Neutrophil (primary cell): ENCODE results near the gene NCAPG2.

Experiments
- H3K27ac ChIP-seq: fragments of 200-600 bp; sonication (generic); 2 replicates; pipeline ENCODE4 v1.5.1; 2016; ENCODE audit warnings: mild to moderate bottlenecking, moderate library complexity
- H3K27me3 ChIP-seq: fragments of 200-600 bp; sonication (generic); 2 replicates; pipeline ENCODE4 v1.6.0; 2016; ENCODE audit warnings: mild to moderate bottlenecking
- H3K36me3 ChIP-seq: fragments of 200-600 bp; sonication (generic); 2 replicates; pipeline ENCODE4 v1.5.1; 2017
- H3K4me1 ChIP-seq, 2 experiments: fragments of 200-600 bp in 1 of 2; sonication (generic) in 1 of 2; 1 replicate in 1 of 2; 2 replicates in 1 of 2; pipeline versions ENCODE4 v1.5.1 to v1.6.1; 2013 to 2016; ENCODE audit warnings: low read depth in 1 of 2, low read length in 1 of 2, mild to moderate bottlenecking in 1 of 2, moderate library complexity in 1 of 2; ENCODE audit not compliant: control insufficient read depth in 1 of 2, insufficient read depth in 1 of 2
- H3K4me3 ChIP-seq, 2 experiments: fragments of 200-600 bp in 1 of 2; sonication (generic) in 1 of 2; 1 replicate in 1 of 2; 2 replicates in 1 of 2; pipeline ENCODE4 v1.5.1; 2013 to 2016; ENCODE audit warnings: low read depth in 1 of 2, low read length in 1 of 2, mild to moderate bottlenecking in 1 of 2, moderate library complexity in 1 of 2
- H3K9me3 ChIP-seq: fragments of 200-600 bp; sonication (generic); 2 replicates; pipeline ENCODE4 v1.5.1; 2016
- CTCF ChIP-seq: fragments of 200-600 bp; sonication (generic); IDR thresholded peaks from 2 replicates; pipeline ENCODE4 v1.5.1; 2016; ENCODE audit warnings: antibody characterized with exemption

The NCAPG2 gene

DNA sequence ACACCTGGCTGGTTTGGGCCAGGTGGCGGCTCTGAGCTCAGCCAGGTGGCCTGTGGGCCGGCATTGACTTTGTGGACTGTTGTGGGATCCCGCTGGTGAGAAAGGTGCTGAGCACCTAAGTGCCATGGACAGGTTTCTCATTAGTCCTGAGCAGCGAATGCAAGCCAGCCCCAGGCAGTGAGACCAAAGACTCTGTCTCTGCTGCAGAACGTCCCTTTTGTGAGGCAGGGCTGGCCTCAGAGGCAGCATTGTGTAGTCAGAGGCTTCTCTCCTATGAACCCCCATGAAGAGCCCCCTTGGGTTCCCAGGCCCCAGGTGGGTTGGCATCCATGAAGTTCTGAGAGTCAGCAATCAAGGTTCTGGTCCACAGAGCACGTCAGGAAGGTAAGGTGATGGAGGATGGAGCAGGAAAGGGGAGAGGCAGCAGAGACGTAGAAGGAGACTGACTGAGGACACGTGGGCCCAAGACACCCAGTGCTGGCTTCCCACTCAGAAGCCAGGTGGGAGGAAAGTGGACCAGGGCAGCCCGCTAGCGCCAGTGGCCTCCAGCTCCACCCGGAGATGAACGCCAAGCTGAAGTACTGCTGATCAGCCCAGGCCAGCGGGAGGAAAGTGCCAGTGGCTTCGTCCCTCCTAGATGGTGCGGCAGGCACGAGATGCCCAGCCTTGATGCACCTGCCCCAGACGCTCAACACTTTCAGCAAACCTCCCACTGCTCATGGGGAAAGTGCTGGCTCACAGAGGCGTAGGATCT lies 97.8 kb downstream of the NCAPG2 start:
- no peak overlapping the region for H3K27ac ChIP-seq
- no peaks in the 10 kb centered on the region for H3K27me3 ChIP-seq
- H3K36me3 ChIP-seq, result peaks cover 28% of the 10 kb centered on the region
- no peaks in the 10 kb centered on the region for H3K4me1 ChIP-seq
- H3K9me3 ChIP-seq, result no peaks in the 10 kb centered on the region
- TF ChIP-seq CTCF, result no peak
- H3K4me3 ChIP-seq, result no peak overlapping the region

- H3K4me1 ChIP-seq, result no peaks in the 10 kb centered on the region
- H3K27me3 ChIP-seq, result no peaks in the 10 kb centered on the region
- TF ChIP-seq CTCF, result no peak
- no peak overlapping the region for H3K27ac ChIP-seq
- H3K9me3 ChIP-seq, result no peaks in the 10 kb centered on the region
- peaks cover 23% of the 10 kb centered on the region for H3K36me3 ChIP-seq
- H3K4me3 ChIP-seq, result no peak overlapping the region
These were observed 98.5 kb downstream of the NCAPG2 start for GRCh38 chr7:158606129-158606528.

DNA sequence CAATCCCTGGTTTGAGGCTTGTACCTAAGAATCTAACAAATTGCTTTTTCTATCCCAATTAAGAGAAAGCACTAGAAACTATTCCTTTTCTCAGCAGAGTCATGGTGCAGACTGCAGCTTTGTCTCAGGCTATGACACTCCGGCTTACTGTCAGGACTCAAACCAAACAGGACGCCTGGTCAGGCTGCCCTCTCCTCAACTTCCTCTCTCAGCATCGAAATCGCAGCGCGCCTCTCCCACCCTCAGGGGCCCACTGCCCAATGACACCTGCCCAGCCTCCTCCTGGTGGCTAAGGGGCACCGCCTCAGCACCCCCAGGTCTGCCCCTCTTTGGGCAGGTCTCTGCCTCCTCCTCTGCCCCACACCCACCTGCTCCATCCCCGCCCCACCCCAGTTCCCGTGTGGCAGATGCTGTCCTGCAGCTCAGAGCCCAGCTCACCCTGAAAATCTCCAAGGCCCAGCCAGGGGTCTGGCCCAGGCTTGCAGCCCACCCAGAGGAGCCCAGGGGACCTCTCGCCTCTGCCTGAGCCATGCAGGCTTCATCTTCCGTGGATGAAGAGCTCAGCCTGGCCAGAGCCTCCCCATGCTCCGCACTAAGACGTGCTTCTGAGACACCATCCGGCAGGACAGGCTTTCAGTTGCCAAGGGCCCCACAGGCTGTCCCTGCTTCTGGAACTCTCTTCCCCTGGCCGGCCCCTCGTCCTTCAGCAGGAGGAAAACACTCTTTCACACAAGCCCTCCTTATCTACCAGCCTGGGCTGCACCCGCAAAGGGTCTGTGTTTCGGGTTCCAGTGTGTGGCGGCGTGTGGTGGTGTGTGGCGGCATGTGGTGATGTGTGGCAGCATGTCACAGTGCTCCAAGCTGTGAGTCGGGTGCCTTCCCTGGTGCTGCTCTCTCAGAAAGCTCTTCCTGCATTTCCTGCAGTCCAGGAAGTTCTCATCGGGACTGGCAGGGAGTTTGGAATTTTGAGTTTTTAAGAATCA lies 100.5 kb downstream of the NCAPG2 start:
- TF ChIP-seq CTCF, result no peak
- Histone ChIP-seq H3K9me3 (no peaks in the 10 kb centered on the region), H3K4me1 (no peaks in the 10 kb centered on the region), H3K4me3 (no peak overlapping the region), H3K27ac (no peak overlapping the region), H3K27me3 (no peaks in the 10 kb centered on the region), H3K36me3 (peaks cover 19% of the 10 kb centered on the region)

GRCh38 chr7:158602905-158603772 lies 101.5 kb downstream of the NCAPG2 start:
- Histone ChIP-seq H3K27me3 (no peaks in the 10 kb centered on the region), H3K9me3 (no peaks in the 10 kb centered on the region), H3K36me3 (peaks cover 19% of the 10 kb centered on the region), H3K4me3 (no peak overlapping the region), H3K27ac (no peak overlapping the region), H3K4me1 (no peaks in the 10 kb centered on the region)
- TF ChIP-seq CTCF, result no peak

DNA sequence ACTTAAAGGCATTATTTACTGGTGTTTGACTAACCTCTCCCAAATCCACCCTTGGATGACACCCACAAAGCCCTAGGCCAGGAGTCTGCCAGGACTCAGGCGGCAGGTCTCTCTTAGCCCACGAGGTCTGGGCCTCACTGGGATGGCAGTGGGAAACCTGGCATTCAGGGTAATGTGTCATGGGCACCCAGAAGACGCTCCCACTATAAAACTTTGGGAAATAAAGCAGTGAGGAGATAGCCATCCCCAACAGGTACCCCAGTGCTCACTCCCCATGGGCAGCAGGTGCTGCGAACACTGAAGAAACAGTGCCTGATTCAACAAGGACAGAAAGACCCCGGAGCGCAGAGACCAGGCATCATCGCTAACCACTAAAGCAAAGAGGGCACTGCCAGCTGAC lies 102.6 kb downstream of the NCAPG2 start:
- H3K4me1 ChIP-seq, result no peaks in the 10 kb centered on the region
- TF ChIP-seq CTCF, result no peak
- no peak overlapping the region for H3K27ac ChIP-seq
- H3K36me3 ChIP-seq, result peaks cover 8% of the 10 kb centered on the region
- no peaks in the 10 kb centered on the region for H3K9me3 ChIP-seq
- no peaks in the 10 kb centered on the region for H3K27me3 ChIP-seq
- no peak overlapping the region for H3K4me3 ChIP-seq
